H1 (cell line): Measurements from ENCODE around the gene ADK. TPM values are rescaled to one million over a fixed set of nuclear protein-coding genes. Genes with fewer than 3 reads are reported as not detected.

Experiments used
- CTCF ChIA-PET: fragments of 300-600 bp; sonication (Branson Sonifier 250); formaldehyde crosslinking; loops from one replicate; lab custom pipeline; 2021; ENCODE audit not compliant: partially characterized antibody; lab: Charles Lee
- POLR2A ChIA-PET: fragments of 300-600 bp; sonication (Branson Sonifier 250); formaldehyde crosslinking; loops from one replicate; lab custom pipeline; 2021; ENCODE audit warnings: inconsistent platforms; ENCODE audit not compliant: partially characterized antibody; lab: Charles Lee
- DNase-seq, 2 experiments: peaks; one replicate each; pipeline versions ENCODE4 v3.0.0 to v3.0.0-alpha.2; 2010 to 2022; ENCODE audit warnings: low spot score in 2 of 2, low read depth in 1 of 2, mixed read lengths in 1 of 2
- FAIRE-seq: peaks from 2 replicates; lab custom pipeline; 2011; peaks lifted over from hg19 to GRCh38; lab: Jason Lieb, UNC
- H2AFZ ChIP-seq: 2 replicates; pipeline ENCODE4 v1.8.1; 2012; ENCODE audit warnings: low read length, inconsistent platforms
- H2AK5ac ChIP-seq: 2 replicates; pipeline ENCODE4 v1.6.1; 2013; ENCODE audit warnings: low read depth, low read length
- H2BK120ac ChIP-seq: replicated peaks from 2 replicates; pipeline ENCODE3; 2013; ENCODE audit warnings: low read depth, low read length, inconsistent platforms
- H2BK12ac ChIP-seq: 2 replicates; pipeline ENCODE4 v1.6.1; 2013; ENCODE audit warnings: low read depth, low read length
- H2BK15ac ChIP-seq: 2 replicates; pipeline ENCODE4 v1.6.1; 2013; ENCODE audit warnings: low read length
- H2BK20ac ChIP-seq: 2 replicates; pipeline ENCODE4 v1.6.1; 2013; ENCODE audit warnings: low read length
- H2BK5ac ChIP-seq: 2 replicates; pipeline ENCODE4 v1.6.1; 2013; ENCODE audit warnings: low read depth, low read length
- H3K14ac ChIP-seq: 2 replicates; pipeline ENCODE4 v1.6.1; 2013; ENCODE audit warnings: inconsistent platforms; ENCODE audit not compliant: insufficient read length
- H3K18ac ChIP-seq: 2 replicates; pipeline ENCODE4 v1.6.1; 2013; ENCODE audit warnings: low read length; ENCODE audit errors: extremely low read depth
- H3K23ac ChIP-seq: 2 replicates; pipeline ENCODE4 v1.6.1; 2013; ENCODE audit warnings: inconsistent platforms; ENCODE audit not compliant: insufficient read length
- H3K23me2 ChIP-seq: 2 replicates; pipeline ENCODE4 v1.6.1; 2013; ENCODE audit warnings: low read depth, low read length
- H3K27ac ChIP-seq: 2 replicates; pipeline ENCODE4 v1.6.1; 2011; ENCODE audit warnings: low read depth, low read length, inconsistent platforms
- H3K27me3 ChIP-seq, 4 experiments: replicated peaks in 1 of 4; 1 replicate in 1 of 4; 2 replicates in 3 of 4; pipeline versions ENCODE4 v1.6.1 to v1.8.1; 2011 to 2013; ENCODE audit warnings: low read length in 3 of 4, mild to moderate bottlenecking in 3 of 4, inconsistent platforms in 2 of 4, mixed read lengths in 2 of 4, moderate library complexity in 1 of 4; ENCODE audit not compliant: control insufficient read depth in 3 of 4, insufficient read depth in 3 of 4; ENCODE audit errors: extremely low read depth in 1 of 4
- H3K36me3 ChIP-seq, 4 experiments: 2 replicates each; pipeline versions ENCODE4 v1.6.1 to v1.8.1; 2011 to 2013; ENCODE audit warnings: mild to moderate bottlenecking in 4 of 4, low read length in 3 of 4, moderate library complexity in 2 of 4, control low read depth in 1 of 4, inconsistent platforms in 1 of 4; ENCODE audit not compliant: insufficient read depth in 4 of 4, control insufficient read depth in 2 of 4
- H3K4ac ChIP-seq: replicated peaks from 2 replicates; pipeline ENCODE3; 2013; ENCODE audit warnings: low read length, low read depth, mixed read lengths, inconsistent platforms; ENCODE audit not compliant: insufficient read length
- H3K4me1 ChIP-seq, 4 experiments: replicated peaks in 1 of 4; 1 replicate in 1 of 4; 2 replicates in 3 of 4; pipeline versions ENCODE4 v1.6.1 to v1.8.1; 2011 to 2013; ENCODE audit warnings: low read length in 3 of 4, inconsistent platforms in 2 of 4, mixed read lengths in 1 of 4; ENCODE audit not compliant: insufficient read depth in 4 of 4, control insufficient read depth in 3 of 4
- H3K4me2 ChIP-seq, 2 experiments: 2 replicates each; pipeline versions ENCODE4 v1.6.1 to v1.8.1; 2011 to 2013; ENCODE audit warnings: low read depth in 2 of 2, low read length in 2 of 2, control low read depth in 1 of 2, inconsistent platforms in 1 of 2, mild to moderate bottlenecking in 1 of 2; ENCODE audit not compliant: insufficient read depth in 1 of 2
- H3K4me3 ChIP-seq, 4 experiments: fragments of 200-600, 300-600 bp in 1 of 4; sonication (generic), shearing (Covaris generic), sonication (Bioruptor Twin) in 1 of 4; 2 replicates each; pipeline versions ENCODE4 v1.5.1 to v1.8.1; 2011 to 2016; ENCODE audit warnings: low read length in 4 of 4, low read depth in 3 of 4, control low read depth in 2 of 4, inconsistent platforms in 2 of 4, mild to moderate bottlenecking in 2 of 4, mixed read lengths in 1 of 4, moderate library complexity in 1 of 4; ENCODE audit not compliant: insufficient read depth in 2 of 4; ENCODE audit errors: extremely low read depth in 1 of 4
- H3K56ac ChIP-seq: replicated peaks from 2 replicates; pipeline ENCODE3; 2013; ENCODE audit warnings: low read depth, mild to moderate bottlenecking, mixed read lengths, low read length, inconsistent platforms; ENCODE audit not compliant: insufficient read length
- H3K79me1 ChIP-seq: 2 replicates; pipeline ENCODE4 v1.6.1; 2013; ENCODE audit warnings: low read depth, low read length, control low read depth
- H3K79me2 ChIP-seq, 2 experiments: 2 replicates each; pipeline versions ENCODE4 v1.6.1 to v1.8.1; 2012 to 2013; ENCODE audit warnings: low read length in 2 of 2, mild to moderate bottlenecking in 2 of 2, inconsistent platforms in 1 of 2; ENCODE audit not compliant: insufficient read depth in 2 of 2, control insufficient read depth in 1 of 2
- H3K9ac ChIP-seq, 4 experiments: replicated peaks in 1 of 4; 1 replicate in 1 of 4; 2 replicates in 3 of 4; pipeline versions ENCODE4 v1.6.1 to v1.8.1; 2011 to 2013; ENCODE audit warnings: low read depth in 3 of 4, low read length in 3 of 4, control low read depth in 2 of 4, mild to moderate bottlenecking in 2 of 4, moderate library complexity in 2 of 4, inconsistent platforms in 1 of 4; ENCODE audit errors: extremely low read depth in 1 of 4
- H3K9me3 ChIP-seq, 2 experiments: 2 replicates each; pipeline versions ENCODE4 v1.6.1 to v1.8.1; 2012 to 2013; ENCODE audit warnings: mild to moderate bottlenecking in 2 of 2, moderate library complexity in 2 of 2, control low read depth in 1 of 2, inconsistent platforms in 1 of 2, low read depth in 1 of 2, low read length in 1 of 2, mixed read lengths in 1 of 2; ENCODE audit not compliant: insufficient read depth in 2 of 2
- H4K20me1 ChIP-seq, 2 experiments: replicated peaks in 1 of 2; 2 replicates each; pipeline versions ENCODE3 to v1.8.1; 2011 to 2013; ENCODE audit warnings: inconsistent platforms in 2 of 2, low read length in 2 of 2, mild to moderate bottlenecking in 1 of 2; ENCODE audit not compliant: insufficient read depth in 2 of 2, control insufficient read depth in 1 of 2
- H4K5ac ChIP-seq: 2 replicates; pipeline ENCODE4 v1.6.1; 2013; ENCODE audit warnings: low read length, low read depth, mixed read lengths, inconsistent platforms; ENCODE audit not compliant: insufficient read length
- H4K8ac ChIP-seq: 2 replicates; pipeline ENCODE4 v1.8.0; 2013; ENCODE audit warnings: mild to moderate bottlenecking, moderate library complexity, low read length, inconsistent platforms; ENCODE audit not compliant: insufficient read depth; ENCODE audit errors: extremely low read depth
- H4K91ac ChIP-seq: replicated peaks from 2 replicates; pipeline ENCODE3; 2013; ENCODE audit warnings: low read length, mixed read lengths, inconsistent platforms; ENCODE audit not compliant: insufficient read length
- ATF2 ChIP-seq: IDR thresholded peaks from 2 replicates; pipeline ENCODE4 v1.6.1; 2012; ENCODE audit warnings: low read length, inconsistent platforms
- BACH1 ChIP-seq: IDR thresholded peaks from 2 replicates; pipeline ENCODE4 v1.6.1; 2012; ENCODE audit warnings: low read length, improper control_type of control experiment
- BRCA1 ChIP-seq: IDR thresholded peaks from 2 replicates; pipeline ENCODE4 v1.6.1; 2012; ENCODE audit warnings: low read depth, low read length, improper control_type of control experiment
- CTBP2 ChIP-seq: IDR thresholded peaks from 2 replicates; pipeline ENCODE4 v1.7.0; 2011; ENCODE audit warnings: borderline replicate concordance, mild to moderate bottlenecking, moderate library complexity, mixed read lengths, low read length; ENCODE audit not compliant: insufficient read depth, insufficient read length
- GTF2F1 ChIP-seq: IDR thresholded peaks from 2 replicates; pipeline ENCODE4 v1.6.1; 2012; ENCODE audit warnings: low read depth, low read length, improper control_type of control experiment, borderline replicate concordance
- KDM5A ChIP-seq: fragments of 200-600 bp; IDR thresholded peaks from 2 replicates; pipeline ENCODE4 v1.7.1; 2012; ENCODE audit warnings: mild to moderate bottlenecking, low read length, inconsistent platforms, mixed read lengths
- MAX ChIP-seq: IDR thresholded peaks from 2 replicates; pipeline ENCODE4 v1.6.1; 2012; ENCODE audit warnings: inconsistent platforms
- PHF8 ChIP-seq: fragments of 200-600 bp; sonication (generic); conservative IDR thresholded peaks from 2 replicates; pipeline ENCODE4 v1.7.1; 2012; ENCODE audit warnings: low read depth, mild to moderate bottlenecking, inconsistent platforms, low read length, moderate library complexity
- POU5F1 ChIP-seq: IDR thresholded peaks from 2 replicates; pipeline ENCODE4 v1.6.1; 2011; ENCODE audit warnings: low read depth, mild to moderate bottlenecking, low read length, moderate library complexity
- RAD21 ChIP-seq, 2 experiments: IDR thresholded peaks in 1 of 2; conservative IDR thresholded peaks in 1 of 2; 2 replicates each; pipeline ENCODE4 v1.6.1; 2011; ENCODE audit warnings: low read depth in 2 of 2, low read length in 2 of 2, improper control_type of control experiment in 1 of 2, inconsistent platforms in 1 of 2, mild to moderate bottlenecking in 1 of 2, moderate library complexity in 1 of 2
- SP2 ChIP-seq: IDR thresholded peaks from 2 replicates; pipeline ENCODE4 v1.6.1; 2012; ENCODE audit warnings: mild to moderate bottlenecking, low read length, inconsistent platforms
- SP4 ChIP-seq: IDR thresholded peaks from 2 replicates; pipeline ENCODE4 v1.6.1; 2012; ENCODE audit warnings: low read length, inconsistent platforms
- TEAD4 ChIP-seq: IDR thresholded peaks from 2 replicates; pipeline ENCODE4 v1.6.1; 2012; ENCODE audit warnings: low read depth, low read length, inconsistent platforms, mixed read lengths
- WGBS, 2 experiments: shearing (Covaris generic) in 1 of 2; methylation state at CpG; one replicate each; pipeline versions ENCODE4 v1.1.6 to v1.1.7; 2013 to 2015; ENCODE audit warnings: low lambda C conversion rate in 2 of 2, mixed read lengths in 2 of 2, inconsistent platforms in 1 of 2, low coverage in 1 of 2, missing lambda C conversion rate in 1 of 2; ENCODE audit not compliant: insufficient replicate concordance in 2 of 2, insufficient coverage in 1 of 2, insufficient read length in 1 of 2; ENCODE audit errors: extremely low coverage in 1 of 2, missing lambda C conversion rate in 1 of 2; 5-methylcytosine and 5-hydroxymethylcytosine counted together
- polyA plus RNA-seq, 7 experiments: library from polyadenylated mRNA; depleted of rRNA in 3 of 7; stranded (reverse) in 5 of 7; unstranded in 2 of 7; fragments of >200 nt in 5 of 7; fragments of 200-250 nt in 2 of 7; gene quantifications; 1 replicate in 5 of 7; 2 replicates in 1 of 7; 4 replicates in 1 of 7; pipeline versions ENCODE4 v1.2.1 to v1.2.3, GENCODE V29; 2011 to 2013; ENCODE audit warnings: missing spikeins in 2 of 7, mixed read lengths in 2 of 7
- total RNA-seq: library from RNA; stranded (reverse); fragmentation: NEBNext Ultra II Directional; extraction: Animal tissue kit (Norgen Biotek cat#: 25700); gene quantifications from 2 replicates; pipeline ENCODE4 v1.2.1, GENCODE V29; 2021

ADK gene
- total and polyA plus RNA-seq, 2 of the 8 experiments (the other 6 are each of a cell fraction or from before 2014, with no cell fraction given) = 12.3 to 42.4 TPM

GRCh38 chr10:74530981-74531380 lies 380.0 kb downstream of the ADK start:
- Histone ChIP-seq H3K9me3 (no peaks in the 10 kb centered on the region), H3K23ac (no peak overlapping the region), H2BK20ac (no peak overlapping the region), H4K20me1 (no peaks in the 10 kb centered on the region), H3K4me2 (no peak overlapping the region), H4K91ac (no peak overlapping the region), H3K36me3 (no peaks in the 10 kb centered on the region), H3K9ac (no peak overlapping the region), H3K79me1 (no peaks in the 10 kb centered on the region), H3K56ac (no peak overlapping the region), H3K14ac (no peak overlapping the region), H2BK120ac (no peak overlapping the region), H3K4me1 (no peaks in the 10 kb centered on the region), H3K4ac (no peak overlapping the region), H3K23me2 (peaks cover 2% of the 10 kb centered on the region; the same call in 1 of the 2 replicates), H2BK5ac (no peak overlapping the region), H3K27ac (no peak overlapping the region), H3K27me3 (no peaks in the 10 kb centered on the region), H3K4me3 (no peak overlapping the region), H2AFZ (no peak overlapping the region), H2BK12ac (no peak overlapping the region), H4K8ac (no peak overlapping the region), H2AK5ac (no peak overlapping the region), H3K18ac (no peak overlapping the region), H3K79me2 (no peaks in the 10 kb centered on the region), H4K5ac (no peak overlapping the region), H2BK15ac (no peak overlapping the region)
- WGBS, 2 experiments = 94% methylated on average over 3 of the region's 3 CpGs; no CpG with 5 or more reads in 1 of the 2 experiments
- no peak for DNase-seq
- FAIRE-seq = no peak
- ChIA-PET CTCF (interaction anchor here (1.2 kb wide), 1 partner anchor 11 kb away, joined by 4 read pairs; no protein-coding TSS in a partner anchor), POLR2A (no interaction called here)
- no peak for TF ChIP-seq MAX
- no peak for TF ChIP-seq KDM5A
- no peak for TF ChIP-seq PHF8
- no peak for TF ChIP-seq RAD21 (IDR thresholded peaks at IDR 0.05 in 1 of 2, conservative IDR thresholded peaks at IDR 0.05 in 1 of 2; ENCODE audit: low read depth in 2 of 2, low read length in 2 of 2)
- no peak for TF ChIP-seq SP4
- no peak for TF ChIP-seq BRCA1
- TF ChIP-seq GTF2F1 = no peak
- TF ChIP-seq ATF2 = no peak
- no peak for TF ChIP-seq SP2
- TF ChIP-seq CTBP2 = no peak
- no peak for TF ChIP-seq POU5F1
- TF ChIP-seq TEAD4 = no peak
- no peak for TF ChIP-seq BACH1
